T-helper 2 cell (primary cell): ENCODE data around the gene PELI2.
A peak's percentile ranks its signal among the peaks of the same experiment; 100 is the strongest.

ENCODE experiments used
- DNase-seq, 5 experiments: peaks; one replicate each; pipeline versions ENCODE4 v3.0.0 to v3.0.0-alpha.2; 2012 to 2022

The PELI2 gene

GRCh38 chr14:56175773-56176172, 57.6 kb downstream of the PELI2 start:
- no peak for DNase-seq

DNA sequence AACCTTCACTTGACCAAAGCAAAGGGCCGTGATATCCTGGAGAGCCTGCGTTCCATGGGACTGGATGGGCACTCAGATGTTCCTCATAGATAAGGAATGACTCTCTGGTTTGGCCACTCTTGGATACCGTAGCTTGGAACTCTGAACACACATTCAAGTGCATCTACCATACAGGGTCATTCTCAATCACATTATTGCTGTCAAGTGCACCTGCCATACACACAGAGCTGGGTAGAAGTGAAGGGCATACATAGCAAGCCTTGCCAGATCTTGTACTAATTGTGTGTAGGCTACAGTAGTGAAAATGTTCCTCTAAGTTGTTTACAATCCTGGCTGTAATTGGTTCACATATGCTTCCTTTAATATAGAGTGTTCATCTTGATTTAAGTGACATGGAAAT, 58.3 kb downstream of the PELI2 start:
- no peak for DNase-seq

- no peak for DNase-seq
These were observed 58.8 kb downstream of the PELI2 start for GRCh38 chr14:56177036-56177435.

- DNase-seq: no peak
These were observed 62.7 kb downstream of the PELI2 start for GRCh38 chr14:56180754-56181542.

- no peak for DNase-seq
These were observed 63.5 kb downstream of the PELI2 start for GRCh38 chr14:56181681-56182085.

- DNase-seq: no peak
These were observed 64.2 kb downstream of the PELI2 start for GRCh38 chr14:56182410-56182809.

GRCh38 chr14:56183631-56184157, 65.5 kb downstream of the PELI2 start:
- no peak for DNase-seq

DNA sequence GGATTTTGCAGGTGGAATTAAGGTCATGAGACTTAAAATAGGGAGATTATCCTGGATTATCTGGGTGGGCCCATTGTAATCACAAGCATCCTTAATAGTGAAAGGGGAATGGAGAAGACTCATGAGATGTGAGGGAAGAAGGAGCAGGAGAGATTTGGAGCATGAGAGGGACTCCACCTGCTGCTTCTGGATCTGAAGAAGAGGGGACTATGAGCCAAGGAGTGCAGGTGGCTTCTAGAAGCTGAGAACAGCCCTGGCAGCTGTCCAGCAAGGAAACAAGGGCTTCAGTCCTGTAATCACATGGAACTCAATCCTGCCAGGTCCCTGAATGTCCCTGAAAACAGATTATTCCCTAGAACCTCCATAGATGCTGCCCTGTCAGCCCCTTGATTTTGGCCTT, 67.8 kb downstream of the PELI2 start:
- DNase-seq: no peak

DNA sequence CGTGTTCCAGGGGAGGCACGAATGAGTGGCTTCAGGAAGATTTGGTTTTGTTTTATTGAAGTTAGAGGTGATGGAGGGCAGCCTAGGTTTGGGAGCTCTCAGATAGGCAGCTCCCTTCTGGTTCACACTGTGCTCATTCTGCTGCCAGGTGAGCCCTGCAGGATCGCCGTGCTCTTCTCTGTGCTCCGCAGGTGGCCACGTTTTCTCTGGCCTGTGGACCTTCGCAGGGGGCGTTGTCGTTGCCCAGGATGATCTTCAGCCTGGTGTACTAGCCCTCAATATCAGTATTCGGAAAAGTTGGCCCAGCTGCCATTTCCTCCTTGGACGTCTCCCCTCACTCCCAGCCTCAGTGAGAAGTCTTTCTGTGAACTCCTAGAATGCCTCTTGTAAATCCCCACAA, 69.5 kb downstream of the PELI2 start:
- DNase-seq: no peak

DNA sequence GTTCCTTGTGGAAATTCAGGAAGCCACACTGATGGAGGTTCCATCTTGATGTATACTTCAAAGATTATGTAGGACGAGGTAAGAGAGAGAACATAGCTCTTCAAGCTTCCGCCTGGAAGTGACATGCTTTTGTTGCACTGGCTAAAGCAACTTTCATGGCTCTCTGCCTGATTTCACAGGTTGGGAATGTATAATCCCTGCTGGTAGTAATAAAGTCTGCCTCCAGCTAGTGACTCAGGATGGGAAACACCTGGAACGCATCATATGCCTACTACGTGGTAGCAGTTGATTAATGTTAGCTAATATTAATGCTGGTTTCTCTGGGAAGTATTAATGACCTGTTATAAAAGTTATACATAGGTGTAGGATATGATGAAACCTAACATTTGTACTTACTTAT, 71.1 kb downstream of the PELI2 start:
- no peak for DNase-seq

GRCh38 chr14:56193347-56193746, 75.1 kb downstream of the PELI2 start:
- no peak for DNase-seq

GRCh38 chr14:56194042-56194441, 75.8 kb downstream of the PELI2 start:
- DNase-seq: no peak

DNA sequence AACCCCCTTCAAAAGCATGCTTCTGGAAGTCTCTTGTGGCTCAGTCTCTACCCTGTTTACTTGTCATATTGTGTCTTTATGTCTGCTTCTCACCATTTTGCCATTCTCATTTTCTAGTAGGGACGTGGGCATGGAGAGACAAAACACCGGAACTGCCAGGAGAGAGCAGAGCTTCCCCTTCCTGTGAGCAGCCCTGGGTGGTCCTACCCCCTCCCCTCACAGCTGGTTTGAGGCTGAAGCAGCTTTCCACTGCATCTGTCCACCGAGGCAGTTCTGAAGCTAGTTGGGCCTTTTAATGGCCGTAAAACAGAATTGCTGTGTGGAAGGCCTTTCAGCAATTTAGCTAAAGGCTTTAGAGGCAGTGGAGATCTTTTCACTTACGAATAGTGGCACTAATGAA, 77.0 kb downstream of the PELI2 start:
- no peak for DNase-seq

DNA sequence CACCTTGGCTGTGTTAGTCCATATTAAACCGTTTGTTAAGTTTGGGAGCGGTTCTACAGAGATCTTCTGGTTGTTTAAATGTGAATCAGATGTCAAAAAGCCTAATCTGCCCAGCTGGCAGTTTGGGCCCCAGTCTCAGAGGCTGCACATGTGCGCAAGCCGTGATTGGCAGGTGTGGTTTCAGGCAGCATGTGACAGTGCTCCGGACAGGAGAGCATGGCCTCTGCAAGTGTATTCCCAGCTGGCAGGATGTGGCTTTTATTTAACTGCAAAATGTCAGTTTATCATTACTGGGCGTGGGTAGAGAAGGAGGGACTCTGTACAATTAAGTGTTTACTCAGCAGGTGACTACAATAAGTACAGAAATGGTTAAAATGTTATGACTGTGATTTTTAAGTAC, 77.5 kb downstream of the PELI2 start:
- DNase-seq: peak in 1 of 5 experiments; percentile 74

DNA sequence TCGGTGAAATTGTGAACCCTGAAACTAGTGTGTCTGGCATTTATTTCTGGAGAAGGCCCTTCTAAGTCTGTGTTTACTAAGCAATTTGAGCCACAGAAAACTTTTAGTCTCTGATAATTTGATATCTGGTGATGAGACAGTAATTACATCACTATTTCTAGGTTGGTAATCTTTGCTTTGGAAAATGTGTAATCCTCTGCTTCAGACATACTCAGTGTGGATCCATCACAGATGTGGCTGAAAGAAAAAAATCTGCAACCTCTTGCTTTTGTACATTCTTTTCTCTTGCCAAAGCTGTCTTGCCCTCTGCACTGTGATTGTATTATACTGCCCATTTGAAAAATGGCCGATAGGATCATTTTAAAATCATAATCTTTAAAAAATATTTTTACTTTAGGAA, 78.1 kb downstream of the PELI2 start:
- DNase-seq: no peak

GRCh38 chr14:56197150-56197549, 78.9 kb downstream of the PELI2 start:
- no peak for DNase-seq

DNA sequence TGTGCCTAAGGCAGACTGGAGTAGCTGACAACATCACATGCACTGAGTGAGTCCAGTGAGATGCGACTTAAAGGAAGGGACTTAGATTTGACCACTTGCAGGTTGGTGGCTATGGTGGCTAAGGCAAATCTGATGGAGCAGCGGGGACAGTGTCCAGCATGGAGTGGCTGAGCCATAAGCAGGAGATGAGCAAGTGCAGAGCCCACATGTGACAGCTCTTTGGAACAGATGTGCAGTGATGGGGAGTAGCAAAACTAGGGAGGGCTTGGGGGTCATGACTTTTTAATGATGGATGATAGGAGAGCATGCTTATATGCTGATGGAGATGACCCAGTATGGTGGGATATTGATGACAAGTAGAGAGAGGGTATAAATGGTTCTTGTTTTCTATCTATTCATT, 80.2 kb downstream of the PELI2 start:
- no peak for DNase-seq

- no peak for DNase-seq
These were observed 81.1 kb downstream of the PELI2 start for GRCh38 chr14:56199095-56199981.

GRCh38 chr14:56199982-56200577, 81.9 kb downstream of the PELI2 start:
- DNase-seq: no peak

- DNase-seq: no peak
These were observed 84.0 kb downstream of the PELI2 start for GRCh38 chr14:56202256-56202655.

GRCh38 chr14:56205881-56206280, 87.7 kb downstream of the PELI2 start:
- no peak for DNase-seq

DNA sequence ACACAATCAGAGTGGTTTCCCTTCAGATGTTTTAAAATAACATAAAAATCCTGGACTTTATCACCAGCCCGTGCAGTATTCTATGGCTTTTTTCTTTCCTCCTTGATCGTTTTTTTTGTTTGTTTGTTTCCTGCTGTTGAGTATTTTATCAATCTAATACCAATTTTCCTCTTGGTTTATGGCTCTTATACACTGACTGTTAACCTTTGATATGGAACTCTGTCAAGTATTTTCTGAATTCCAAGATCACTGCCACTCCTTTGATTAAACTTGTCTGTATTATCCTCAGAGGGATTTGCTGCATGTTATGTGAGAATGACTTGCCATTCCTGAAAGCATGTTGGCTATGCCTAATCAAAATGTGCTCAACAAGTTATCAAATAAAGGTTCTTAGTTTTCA, 88.4 kb downstream of the PELI2 start:
- DNase-seq: no peak

- no peak for DNase-seq
These were observed 89.5 kb downstream of the PELI2 start for GRCh38 chr14:56207626-56208292.
